K562 (cell line): ENCODE measurements around the gene MPI. TPM values are rescaled to one million over a fixed set of nuclear protein-coding genes. Genes with fewer than 3 reads are reported as not detected.
A peak's percentile ranks its signal among the peaks of the same experiment; 100 is the strongest.

Experiments
- ATF6 ChIP-seq: sonication (generic); formaldehyde crosslinking; IDR thresholded peaks from 2 replicates; pipeline ENCODE4 v1.4.0; 2020; ENCODE audit warnings: mild to moderate bottlenecking, missing genetic modification reagents
- HMBOX1 ChIP-seq: sonication (generic); IDR thresholded peaks from 2 replicates; pipeline ENCODE4 v1.6.1; 2016
- NFYB ChIP-seq: IDR thresholded peaks from 2 replicates; pipeline ENCODE4 v1.6.1; 2011; ENCODE audit warnings: mild to moderate bottlenecking, moderate library complexity; ENCODE audit not compliant: insufficient read length; ENCODE audit errors: extremely low read depth
- WHSC1 ChIP-seq: IDR thresholded peaks from one replicate; pipeline ENCODE4 v1.6.1; 2012; ENCODE audit warnings: low read length, control low read depth, inconsistent platforms
- ZBTB11 ChIP-seq, 3 experiments: fragments of 200-800 bp in 1 of 3; fragments of 250-450 bp in 1 of 3; fragments of 450-650 bp in 1 of 3; sonication (Bioruptor Pico) in 1 of 3; sonication (Bioruptor generic) in 1 of 3; formaldehyde crosslinking in 1 of 3; IDR thresholded peaks; 2 replicates each; pipeline versions ENCODE4 v1.6.1 to v1.8.0; 2016 to 2022; ENCODE audit warnings: mild to moderate bottlenecking in 2 of 3, missing genetic modification characterization in 2 of 3, missing compliant biosample characterization in 1 of 3, moderate library complexity in 1 of 3
- ZBTB7A ChIP-seq: IDR thresholded peaks from 2 replicates; pipeline ENCODE4 v1.6.1; 2011; ENCODE audit warnings: low read depth, mild to moderate bottlenecking, low read length, moderate library complexity, borderline replicate concordance; ENCODE audit not compliant: control insufficient read depth
- ZNF280A ChIP-seq: fragments of 450-650 bp; IDR thresholded peaks from 2 replicates; pipeline ENCODE4 v1.6.1; 2018; ENCODE audit warnings: mild to moderate bottlenecking, low read depth; ENCODE audit not compliant: partially characterized antibody
- polyA plus RNA-seq, 8 experiments: library from polyadenylated mRNA; depleted of rRNA in 4 of 8; stranded (reverse) in 5 of 8; unstranded in 3 of 8; fragments of >200 nt; fragmentation: Nextera tagmentation in 2 of 8; fragmentation: Illumina TruSeq in 1 of 8; extraction: Ambion mirVana in 2 of 8; extraction: Trizol in 1 of 8; gene quantifications; 2 replicates each; pipeline versions ENCODE4 v1.2.1 to v1.2.3, GENCODE V29; 2011 to 2014; ENCODE audit warnings: inconsistent platforms in 1 of 8, missing spikeins in 1 of 8
- total RNA-seq, 7 experiments: library from RNA; depleted of rRNA in 6 of 7; stranded (reverse); fragments of >200 nt in 6 of 7; fragmentation: Illumina TruSeq in 2 of 7; extraction: Trizol in 2 of 7; gene quantifications; 2 replicates each; pipeline versions ENCODE4 v1.2.1 to v1.2.3, GENCODE V29; 2011 to 2021; ENCODE audit warnings: low replicate concordance in 1 of 7

Gene MPI
- total and polyA plus RNA-seq, 9 of the 15 experiments (the other 6 are each of a cell fraction or from before 2014, with no cell fraction given) = 30.7 to 105 (median 40.5) TPM

- no peak for TF ChIP-seq ZBTB11 (CRISPR knock-in tag; IDR thresholded peaks at IDR 0.05)
- no peak for TF ChIP-seq NFYB
- TF ChIP-seq WHSC1 = no peak
- no peak for TF ChIP-seq ZNF280A
- 0 out of 2 replicates have a peak, but pooled peaks have one; percentile 1 for TF ChIP-seq ZBTB7A
- TF ChIP-seq ATF6 (CRISPR knock-in tag) = 0 out of 2 replicates have a peak, but pooled peaks have one; percentile 4
- TF ChIP-seq HMBOX1 = no peak
Observed at GRCh38 chr15:74843445-74843828, 46.4 kb upstream of the MPI start (continued).
